ENCODE measurements around the gene FHL1.

DNA sequence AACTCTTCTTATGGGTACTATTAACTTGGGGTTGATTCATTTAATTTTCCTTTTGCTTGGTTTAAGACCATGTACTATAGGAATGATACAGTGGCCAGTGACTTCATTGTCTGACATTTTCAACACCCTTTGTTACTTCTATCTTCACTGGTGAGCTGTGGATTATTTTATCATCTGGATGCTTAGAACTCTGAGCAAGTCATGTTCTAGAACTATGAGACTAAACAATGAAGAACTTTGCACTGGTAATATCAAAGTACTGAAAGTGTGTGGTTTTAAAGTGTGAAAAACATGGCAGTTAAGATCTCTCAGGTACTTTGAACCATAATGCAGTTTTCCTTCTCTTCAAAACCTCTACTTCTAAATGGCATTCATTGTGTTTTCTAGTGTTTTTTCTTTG is 56.1 kb downstream of the FHL1 start:
- TF ChIP-seq, protein P1, sequence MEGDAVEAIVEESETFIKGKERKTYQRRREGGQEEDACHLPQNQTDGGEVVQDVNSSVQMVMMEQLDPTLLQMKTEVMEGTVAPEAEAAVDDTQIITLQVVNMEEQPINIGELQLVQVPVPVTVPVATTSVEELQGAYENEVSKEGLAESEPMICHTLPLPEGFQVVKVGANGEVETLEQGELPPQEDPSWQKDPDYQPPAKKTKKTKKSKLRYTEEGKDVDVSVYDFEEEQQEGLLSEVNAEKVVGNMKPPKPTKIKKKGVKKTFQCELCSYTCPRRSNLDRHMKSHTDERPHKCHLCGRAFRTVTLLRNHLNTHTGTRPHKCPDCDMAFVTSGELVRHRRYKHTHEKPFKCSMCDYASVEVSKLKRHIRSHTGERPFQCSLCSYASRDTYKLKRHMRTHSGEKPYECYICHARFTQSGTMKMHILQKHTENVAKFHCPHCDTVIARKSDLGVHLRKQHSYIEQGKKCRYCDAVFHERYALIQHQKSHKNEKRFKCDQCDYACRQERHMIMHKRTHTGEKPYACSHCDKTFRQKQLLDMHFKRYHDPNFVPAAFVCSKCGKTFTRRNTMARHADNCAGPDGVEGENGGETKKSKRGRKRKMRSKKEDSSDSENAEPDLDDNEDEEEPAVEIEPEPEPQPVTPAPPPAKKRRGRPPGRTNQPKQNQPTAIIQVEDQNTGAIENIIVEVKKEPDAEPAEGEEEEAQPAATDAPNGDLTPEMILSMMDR (IDR thresholded peaks at IDR 0.05; ENCODE audit: extremely low read depth in 1 of 2, insufficient read depth in 1 of 2, low read depth in 1 of 2, low read length in 2 of 2), result no peak
- no peak for TF ChIP-seq EZH2 (IDR thresholded peaks at IDR 0.05; ENCODE audit: borderline replicate concordance, low read depth, low read length, severe bottlenecking)
- no peak for TF ChIP-seq POLR2A (IDR thresholded peaks at IDR 0.05; ENCODE audit: low read depth, low read length)
- TF ChIP-seq POLR2AphosphoS5 (IDR thresholded peaks at IDR 0.05; ENCODE audit: insufficient read depth, low read depth, low read length), result no peak
- no peak for TF ChIP-seq MYC (IDR thresholded peaks at IDR 0.05; ENCODE audit: low read depth, low read length)
- TF ChIP-seq, protein P2, sequence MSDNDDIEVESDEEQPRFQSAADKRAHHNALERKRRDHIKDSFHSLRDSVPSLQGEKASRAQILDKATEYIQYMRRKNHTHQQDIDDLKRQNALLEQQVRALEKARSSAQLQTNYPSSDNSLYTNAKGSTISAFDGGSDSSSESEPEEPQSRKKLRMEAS (IDR thresholded peaks at IDR 0.05; ENCODE audit: insufficient read depth, insufficient read length), result no peak
- TF ChIP-seq FOS (IDR thresholded peaks at IDR 0.05; ENCODE audit: borderline replicate concordance, insufficient read depth, low read length), result no peak
